BLaER1 (cell line): ENCODE data around the gene EHD3.

ENCODE experiments used
- H3K27ac ChIP-seq: shearing (Covaris generic); formaldehyde crosslinking; 2 replicates; pipeline ENCODE4 v1.8.1; 2022
- H3K27me3 ChIP-seq: shearing (Covaris generic); formaldehyde crosslinking; 2 replicates; pipeline ENCODE4 v1.8.1; 2022
- H3K36me3 ChIP-seq: shearing (Covaris generic); formaldehyde crosslinking; 2 replicates; pipeline ENCODE4 v1.8.1; 2022
- H3K4me1 ChIP-seq: shearing (Covaris generic); formaldehyde crosslinking; 2 replicates; pipeline ENCODE4 v1.8.1; 2022
- H3K4me2 ChIP-seq: shearing (Covaris generic); formaldehyde crosslinking; 2 replicates; pipeline ENCODE4 v1.8.1; 2022
- H3K4me3 ChIP-seq: shearing (Covaris generic); formaldehyde crosslinking; 2 replicates; pipeline ENCODE4 v1.8.1; 2022
- H3K9ac ChIP-seq: shearing (Covaris generic); formaldehyde crosslinking; 2 replicates; pipeline ENCODE4 v1.8.1; 2022
- H3K9me3 ChIP-seq: shearing (Covaris generic); formaldehyde crosslinking; 2 replicates; pipeline ENCODE4 v1.8.1; 2022
- H4K20me1 ChIP-seq: shearing (Covaris generic); formaldehyde crosslinking; 2 replicates; pipeline ENCODE4 v1.8.1; 2022
- Cebpa-rat ChIP-seq: shearing (Covaris generic); IDR thresholded peaks from 2 replicates; pipeline ENCODE4 v1.8.1; 2022

EHD3 gene

GRCh38 chr2:31263636-31264190 lies 29.8 kb downstream of the EHD3 start:
- Histone ChIP-seq H4K20me1 (no peaks in the 10 kb centered on the region), H3K27me3 (no peaks in the 10 kb centered on the region), H3K4me3 (no peak overlapping the region), H3K4me1 (peaks cover 28% of the 10 kb centered on the region), H3K4me2 (no peak overlapping the region), H3K36me3 (peaks cover 28% of the 10 kb centered on the region), H3K27ac (no peak overlapping the region), H3K9me3 (no peaks in the 10 kb centered on the region), H3K9ac (no peak overlapping the region)
- no peak for TF ChIP-seq Cebpa-rat

- H3K36me3 ChIP-seq, result peaks cover 28% of the 10 kb centered on the region
- TF ChIP-seq Cebpa-rat, result no peak
- H3K4me3 ChIP-seq, result no peak overlapping the region
- no peaks in the 10 kb centered on the region for H3K27me3 ChIP-seq
- no peak overlapping the region for H3K27ac ChIP-seq
- H3K9ac ChIP-seq, result no peak overlapping the region
- H3K4me2 ChIP-seq, result no peak overlapping the region
- H3K9me3 ChIP-seq, result no peaks in the 10 kb centered on the region
- H4K20me1 ChIP-seq, result no peaks in the 10 kb centered on the region
- H3K4me1 ChIP-seq, result peaks cover 37% of the 10 kb centered on the region
Measured at GRCh38 chr2:31265234-31265633, 31.3 kb downstream of the EHD3 start.

- Histone ChIP-seq H3K27me3 (no peaks in the 10 kb centered on the region), H4K20me1 (no peaks in the 10 kb centered on the region), H3K36me3 (peaks cover 14% of the 10 kb centered on the region; the same call in 1 of the 2 replicates), H3K4me1 (peaks cover 41% of the 10 kb centered on the region), H3K27ac (no peak overlapping the region), H3K9ac (no peak overlapping the region), H3K4me2 (no peak overlapping the region), H3K4me3 (no peak overlapping the region), H3K9me3 (no peaks in the 10 kb centered on the region)
- TF ChIP-seq Cebpa-rat, result no peak
Measured at GRCh38 chr2:31266804-31267203, 32.9 kb downstream of the EHD3 start.

GRCh38 chr2:31267437-31268120 lies 33.6 kb downstream of the EHD3 start:
- Histone ChIP-seq H3K4me1 (peaks cover 36% of the 10 kb centered on the region), H3K4me3 (no peak overlapping the region), H3K27me3 (no peaks in the 10 kb centered on the region), H3K4me2 (peak overlapping the region; percentile 43), H3K27ac (no peak overlapping the region), H4K20me1 (no peaks in the 10 kb centered on the region), H3K9ac (no peak overlapping the region), H3K36me3 (peaks cover 11% of the 10 kb centered on the region; the same call in 1 of the 2 replicates), H3K9me3 (no peaks in the 10 kb centered on the region)
- no peak for TF ChIP-seq Cebpa-rat

GRCh38 chr2:31268344-31268743 lies 34.4 kb downstream of the EHD3 start:
- H3K36me3 ChIP-seq, result peaks cover 11% of the 10 kb centered on the region; the same call in 1 of the 2 replicates
- H3K4me3 ChIP-seq, result no peak overlapping the region
- no peak overlapping the region for H3K27ac ChIP-seq
- H3K4me1 ChIP-seq, result peaks cover 42% of the 10 kb centered on the region
- H4K20me1 ChIP-seq, result no peaks in the 10 kb centered on the region
- no peak for TF ChIP-seq Cebpa-rat
- H3K9me3 ChIP-seq, result no peaks in the 10 kb centered on the region
- no peak overlapping the region for H3K9ac ChIP-seq
- H3K27me3 ChIP-seq, result no peaks in the 10 kb centered on the region
- peak overlapping the region; percentile 43; the same call in 1 of the 2 replicates for H3K4me2 ChIP-seq

GRCh38 chr2:31269087-31269486 lies 35.1 kb downstream of the EHD3 start:
- no peak for TF ChIP-seq Cebpa-rat
- H3K27me3 ChIP-seq, result no peaks in the 10 kb centered on the region
- no peaks in the 10 kb centered on the region for H4K20me1 ChIP-seq
- H3K9ac ChIP-seq, result no peak overlapping the region
- H3K4me2 ChIP-seq, result no peak overlapping the region
- H3K27ac ChIP-seq, result no peak overlapping the region
- H3K36me3 ChIP-seq, result peaks cover 11% of the 10 kb centered on the region; the same call in 1 of the 2 replicates
- no peaks in the 10 kb centered on the region for H3K9me3 ChIP-seq
- peaks cover 50% of the 10 kb centered on the region for H3K4me1 ChIP-seq
- no peak overlapping the region for H3K4me3 ChIP-seq

GRCh38 chr2:31270131-31270530 lies 36.2 kb downstream of the EHD3 start:
- no peak overlapping the region for H3K9ac ChIP-seq
- H3K27ac ChIP-seq, result no peak overlapping the region
- H4K20me1 ChIP-seq, result no peaks in the 10 kb centered on the region
- H3K4me1 ChIP-seq, result peaks cover 60% of the 10 kb centered on the region
- no peaks in the 10 kb centered on the region for H3K27me3 ChIP-seq
- H3K9me3 ChIP-seq, result no peaks in the 10 kb centered on the region
- H3K4me3 ChIP-seq, result no peak overlapping the region
- no peak for TF ChIP-seq Cebpa-rat
- H3K4me2 ChIP-seq, result no peak overlapping the region; the same call in 1 of the 2 replicates
- H3K36me3 ChIP-seq, result peaks cover 11% of the 10 kb centered on the region; the same call in 1 of the 2 replicates

GRCh38 chr2:31270822-31271231 lies 36.9 kb downstream of the EHD3 start:
- H3K36me3 ChIP-seq, result peaks cover 10% of the 10 kb centered on the region; the same call in 1 of the 2 replicates

GRCh38 chr2:31271851-31272267 lies 37.9 kb downstream of the EHD3 start:
- H3K36me3 ChIP-seq, result no peaks in the 10 kb centered on the region
- no peak overlapping the region for H3K4me3 ChIP-seq
- H3K4me2 ChIP-seq, result 0 out of 2 replicates have a peak overlapping the region, but pooled peaks have one; percentile 12
- H3K4me1 ChIP-seq, result peaks cover 61% of the 10 kb centered on the region
- H3K9ac ChIP-seq, result no peak overlapping the region
- no peak overlapping the region for H3K27ac ChIP-seq
- no peak for TF ChIP-seq Cebpa-rat
- no peaks in the 10 kb centered on the region for H4K20me1 ChIP-seq
- no peaks in the 10 kb centered on the region for H3K9me3 ChIP-seq
- H3K27me3 ChIP-seq, result no peaks in the 10 kb centered on the region

More at GRCh38 chr2:31270822-31271231, 36.9 kb downstream of the EHD3 start:
- Histone ChIP-seq H3K27ac (no peak overlapping the region), H3K4me3 (no peak overlapping the region), H3K9me3 (no peaks in the 10 kb centered on the region), H3K27me3 (no peaks in the 10 kb centered on the region), H3K4me1 (peaks cover 61% of the 10 kb centered on the region), H3K9ac (no peak overlapping the region), H4K20me1 (no peaks in the 10 kb centered on the region), H3K4me2 (peak overlapping the region; percentile 23)
- no peak for TF ChIP-seq Cebpa-rat

GRCh38 chr2:31274401-31275075 lies 40.6 kb downstream of the EHD3 start:
- Histone ChIP-seq H3K27ac (no peak overlapping the region), H3K27me3 (no peaks in the 10 kb centered on the region), H3K9me3 (no peaks in the 10 kb centered on the region), H3K4me2 (peak overlapping the region; percentile 70), H3K36me3 (no peaks in the 10 kb centered on the region), H3K4me1 (peaks cover 40% of the 10 kb centered on the region), H3K9ac (no peak overlapping the region), H3K4me3 (no peak overlapping the region), H4K20me1 (no peaks in the 10 kb centered on the region)
- no peak for TF ChIP-seq Cebpa-rat
